B cell (primary cell): ENCODE measurements around the gene TEX9.

Experiments used
- EZH2 ChIP-seq: IDR thresholded peaks from 2 replicates; pipeline ENCODE4 v1.6.1; 2012; ENCODE audit warnings: borderline replicate concordance, low read depth, mild to moderate bottlenecking, moderate library complexity, low read length; ENCODE audit not compliant: insufficient read depth, poor library complexity, severe bottlenecking
- TF ChIP-seq, protein P1 (sequence below): fragments of 200-600 bp; IDR thresholded peaks from one replicate; pipeline ENCODE4 v1.8.0; 2022; ENCODE audit warnings: antibody characterized with exemption, mild to moderate bottlenecking

DNA sequence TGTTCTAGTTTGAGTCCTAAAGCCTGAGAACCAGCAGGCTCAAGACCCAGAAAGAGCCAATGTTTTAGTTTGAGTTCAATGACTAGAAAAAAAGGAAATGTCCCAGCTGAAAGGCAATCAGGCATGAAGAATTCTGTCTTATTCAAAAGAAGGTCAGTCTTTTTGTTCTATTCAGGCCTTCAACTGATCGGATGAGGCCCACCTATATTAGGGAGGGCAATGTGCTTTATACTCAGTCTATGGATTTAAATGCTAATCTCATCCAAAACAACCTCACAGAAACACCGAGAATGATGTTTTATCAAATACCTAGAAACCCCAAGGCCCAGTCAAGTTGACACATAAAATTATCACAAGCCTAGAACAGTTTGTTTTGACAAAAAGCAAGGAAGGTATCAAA, 95.7 kb downstream of the TEX9 start:
- TF ChIP-seq, protein P1, sequence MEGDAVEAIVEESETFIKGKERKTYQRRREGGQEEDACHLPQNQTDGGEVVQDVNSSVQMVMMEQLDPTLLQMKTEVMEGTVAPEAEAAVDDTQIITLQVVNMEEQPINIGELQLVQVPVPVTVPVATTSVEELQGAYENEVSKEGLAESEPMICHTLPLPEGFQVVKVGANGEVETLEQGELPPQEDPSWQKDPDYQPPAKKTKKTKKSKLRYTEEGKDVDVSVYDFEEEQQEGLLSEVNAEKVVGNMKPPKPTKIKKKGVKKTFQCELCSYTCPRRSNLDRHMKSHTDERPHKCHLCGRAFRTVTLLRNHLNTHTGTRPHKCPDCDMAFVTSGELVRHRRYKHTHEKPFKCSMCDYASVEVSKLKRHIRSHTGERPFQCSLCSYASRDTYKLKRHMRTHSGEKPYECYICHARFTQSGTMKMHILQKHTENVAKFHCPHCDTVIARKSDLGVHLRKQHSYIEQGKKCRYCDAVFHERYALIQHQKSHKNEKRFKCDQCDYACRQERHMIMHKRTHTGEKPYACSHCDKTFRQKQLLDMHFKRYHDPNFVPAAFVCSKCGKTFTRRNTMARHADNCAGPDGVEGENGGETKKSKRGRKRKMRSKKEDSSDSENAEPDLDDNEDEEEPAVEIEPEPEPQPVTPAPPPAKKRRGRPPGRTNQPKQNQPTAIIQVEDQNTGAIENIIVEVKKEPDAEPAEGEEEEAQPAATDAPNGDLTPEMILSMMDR = no peak
- no peak for TF ChIP-seq EZH2
